ENCODE results near the gene SPC24.

DNA sequence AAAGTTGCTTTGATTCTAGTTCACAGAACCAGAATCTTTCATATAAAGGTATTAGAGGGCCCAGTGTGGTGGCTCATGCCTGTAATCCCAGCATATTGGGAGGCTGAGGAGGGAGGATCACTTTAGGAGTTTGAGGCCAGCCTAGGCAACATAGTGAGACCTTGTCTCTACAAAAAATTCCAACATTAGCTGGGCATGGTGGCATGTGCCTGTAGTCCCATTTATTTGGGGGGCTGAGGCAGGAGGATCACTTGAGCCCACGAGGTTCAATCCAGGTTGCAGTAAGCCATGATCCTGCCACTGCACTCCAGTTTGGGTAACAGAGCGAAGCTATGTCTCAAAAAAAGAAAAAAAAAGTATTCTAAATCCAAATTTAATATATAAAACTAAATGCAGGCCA is 57.3 kb downstream of the SPC24 start:
- TF ChIP-seq POLR2A (IDR thresholded peaks at IDR 0.05; ENCODE audit: low read length) (peak; percentile 29), GATA1 (IDR thresholded peaks at IDR 0.05; ENCODE audit: low read depth, low read length) (no peak)
